LNCaP clone FGC (cell line): ENCODE data around the gene NPTN.

Experiments used
- DNase-seq: peaks from one replicate; pipeline ENCODE4 v3.0.0-alpha.2; 2011; ENCODE audit warnings: low read depth
- H3K4me3 ChIP-seq: 2 replicates; pipeline ENCODE4 v1.5.1; 2011; ENCODE audit warnings: mild to moderate bottlenecking, low read depth, low read length, control low read depth
- CTCF ChIP-seq: IDR thresholded peaks from 2 replicates; pipeline ENCODE4 v1.5.1; 2012; ENCODE audit warnings: mild to moderate bottlenecking; ENCODE audit not compliant: control insufficient read depth, insufficient read depth; ENCODE audit errors: extremely low read depth

NPTN gene

GRCh38 chr15:73617301-73617831 is 15.8 kb downstream of the NPTN start:
- TF ChIP-seq CTCF: no peak
- no peak overlapping the region for H3K4me3 ChIP-seq
- no peak for DNase-seq

GRCh38 chr15:73608941-73609340 is 24.2 kb downstream of the NPTN start:
- no peak for DNase-seq
- H3K4me3 ChIP-seq: no peak overlapping the region
- TF ChIP-seq CTCF: no peak

DNA sequence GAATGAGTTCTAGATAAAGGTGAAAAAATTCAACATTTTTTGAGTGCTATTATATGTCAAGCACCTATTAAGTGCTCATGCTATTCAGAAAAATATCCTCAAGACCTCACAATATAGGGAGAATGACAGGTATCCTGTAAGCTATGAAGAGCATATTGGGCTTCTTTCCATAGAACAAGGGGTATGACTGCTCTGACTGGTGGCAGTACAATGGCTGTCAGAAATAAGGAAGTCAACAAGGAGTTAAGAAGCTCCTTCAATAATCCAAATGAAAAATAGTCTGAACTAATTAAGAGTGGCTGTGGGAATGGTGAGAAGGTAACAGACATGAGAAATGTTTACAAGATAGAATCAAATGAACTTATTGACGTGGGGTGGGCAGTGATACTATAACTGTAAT is 24.7 kb downstream of the NPTN start:
- TF ChIP-seq CTCF: no peak
- no peak overlapping the region for H3K4me3 ChIP-seq
- no peak for DNase-seq

GRCh38 chr15:73607843-73608242 is 25.3 kb downstream of the NPTN start:
- no peak for TF ChIP-seq CTCF
- no peak overlapping the region for H3K4me3 ChIP-seq
- DNase-seq: no peak

- no peak overlapping the region for H3K4me3 ChIP-seq
- no peak for DNase-seq
- TF ChIP-seq CTCF: no peak
Observed at GRCh38 chr15:73607405-73607804, 25.8 kb downstream of the NPTN start.

DNA sequence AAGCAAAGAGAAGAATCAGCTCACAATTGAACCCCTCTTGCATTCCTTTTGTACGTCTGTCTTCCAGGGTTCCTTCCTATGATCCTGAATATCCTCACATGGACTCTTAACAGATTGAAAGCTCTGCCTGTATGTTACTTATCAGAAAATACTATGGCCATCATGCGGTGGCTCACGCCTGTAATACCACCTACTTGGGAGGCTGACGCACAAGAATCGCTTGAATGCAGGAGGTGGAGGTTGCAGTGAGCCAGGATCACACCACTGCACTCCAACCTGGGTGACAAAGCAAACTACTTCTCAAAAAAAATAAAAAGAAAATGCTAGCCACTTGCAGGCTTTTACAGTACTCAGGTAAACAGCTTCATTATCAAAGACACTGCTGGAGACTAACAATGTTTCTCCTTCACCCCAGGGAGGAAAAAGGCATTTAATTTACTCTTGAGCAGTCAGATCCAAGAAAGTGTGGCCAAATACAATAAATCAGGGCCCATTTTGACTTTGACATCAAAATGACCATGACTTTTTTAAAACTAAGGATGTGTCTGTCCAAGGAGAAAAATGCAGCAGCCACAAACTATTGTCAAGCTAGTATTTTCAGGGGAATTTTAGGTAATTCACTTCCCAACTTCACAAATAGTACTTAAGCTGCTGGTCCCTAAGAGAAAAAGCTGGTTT is 27.3 kb downstream of the NPTN start:
- DNase-seq: no peak
- H3K4me3 ChIP-seq: no peak overlapping the region

More for the DNA sequence above, 27.3 kb downstream of the NPTN start:
- no peak for TF ChIP-seq CTCF
